A549 (cell line): ENCODE results near the gene PPHLN1. TPM values are rescaled to one million over a fixed set of nuclear protein-coding genes. Genes with fewer than 3 reads are reported as not detected.
"Not testable (repeated sequence)": the region's sequence is repeated elsewhere in the genome, so short reads cannot be mapped to it uniquely, and the experiment has no call there.

ENCODE experiments used
- ATAC-seq, 2 experiments: fragments of 200-7000 bp in 1 of 2; fragments of >200 bp in 1 of 2; cut with Nextera tagmentation in 1 of 2; cut with Tn5 transposase in 1 of 2; 3 replicates each; pipeline versions ENCODE4 v1.8.0 to v1.9.1; 2018 to 2020; ENCODE audit warnings: mild to moderate bottlenecking in 1 of 2, moderate library complexity in 1 of 2
- CTCF ChIA-PET: fragments of 300-600 bp; sonication (Branson Sonifier 250); formaldehyde crosslinking; extraction: SDS; loops from one replicate; lab custom pipeline; 2021; ENCODE audit warnings: antibody characterized with exemption, inconsistent platforms; lab: Yijun Ruan, JAX
- POLR2A ChIA-PET: fragments of 350-600 bp; formaldehyde crosslinking; extraction: SDS; loops from one replicate; lab custom pipeline; 2021; ENCODE audit warnings: antibody characterized with exemption, inconsistent platforms; lab: Yijun Ruan, JAX
- DNase-seq, 2 experiments: peaks; one replicate each; pipeline versions ENCODE4 v3.0.0 to v3.0.0-alpha.2; 2011 to 2016; ENCODE audit warnings: low read depth in 1 of 2, low spot score in 1 of 2
- FAIRE-seq: peaks from 2 replicates; lab custom pipeline; 2011; peaks lifted over from hg19 to GRCh38; lab: Jason Lieb, UNC
- H3K27ac ChIP-seq, 2 experiments: fragments of >200 bp; sonication (Bioruptor Twin); formaldehyde crosslinking; 3 replicates each; pipeline ENCODE4 v1.5.1; 2016 to 2017
- H3K4me1 ChIP-seq: fragments of >200 bp; sonication (Bioruptor Twin); formaldehyde crosslinking; 3 replicates; pipeline ENCODE4 v1.6.1; 2016
- H3K4me2 ChIP-seq: fragments of >200 bp; sonication (Bioruptor Twin); formaldehyde crosslinking; 3 replicates; pipeline ENCODE4 v1.6.1; 2016
- H3K4me3 ChIP-seq: fragments of >200 bp; sonication (Bioruptor Twin); formaldehyde crosslinking; 3 replicates; pipeline ENCODE4 v1.5.1; 2016
- H3K9me3 ChIP-seq: fragments of >200 bp; sonication (Bioruptor Twin); formaldehyde crosslinking; 3 replicates; pipeline ENCODE4 v1.6.1; 2016
- BHLHE40 ChIP-seq: IDR thresholded peaks from 2 replicates; pipeline ENCODE4 v1.6.1; 2012; ENCODE audit warnings: low read depth, low read length, inconsistent platforms
- CHD2 ChIP-seq: fragments of 150-350 bp; IDR thresholded peaks from 2 replicates; pipeline ENCODE4 v1.6.1; 2014; ENCODE audit warnings: low read length; ENCODE audit not compliant: partially characterized antibody
- EHF ChIP-seq: fragments of 250-450 bp; sonication (Bioruptor Pico); IDR thresholded peaks from 2 replicates; pipeline ENCODE4 v1.5.0; 2020; ENCODE audit warnings: mild to moderate bottlenecking
- EHMT2 ChIP-seq: fragments of 200-600 bp; sonication (generic); IDR thresholded peaks from 2 replicates; pipeline ENCODE4 v1.6.1; 2016; ENCODE audit warnings: antibody characterized with exemption, low read depth, mild to moderate bottlenecking, moderate library complexity
- FOSB ChIP-seq: fragments of 250-450 bp; sonication (Bioruptor Pico); IDR thresholded peaks from 2 replicates; pipeline ENCODE4 v1.5.0; 2020; ENCODE audit warnings: mild to moderate bottlenecking, moderate library complexity
- GATA3 ChIP-seq: IDR thresholded peaks from 2 replicates; pipeline ENCODE4 v1.6.1; 2012; ENCODE audit warnings: borderline replicate concordance
- HDAC2 ChIP-seq: fragments of 200-600 bp; sonication (generic); IDR thresholded peaks from 2 replicates; pipeline ENCODE4 v1.6.1; 2016
- HOXB13 ChIP-seq: fragments of 250-450 bp; sonication (Bioruptor Pico); IDR thresholded peaks from 2 replicates; pipeline ENCODE4 v1.5.0; 2020; ENCODE audit warnings: low read depth, mild to moderate bottlenecking, moderate library complexity
- HOXB5 ChIP-seq: fragments of 250-450 bp; sonication (Bioruptor Pico); IDR thresholded peaks from 2 replicates; pipeline ENCODE4 v1.5.0; 2020; ENCODE audit warnings: mild to moderate bottlenecking, moderate library complexity
- MAZ ChIP-seq: fragments of 150-350 bp; IDR thresholded peaks from 2 replicates; pipeline ENCODE4 v1.6.1; 2014; ENCODE audit warnings: antibody characterized with exemption, low read depth, low read length, borderline replicate concordance
- MYC ChIP-seq: IDR thresholded peaks from 2 replicates; pipeline ENCODE4 v1.6.1; 2012; ENCODE audit warnings: mild to moderate bottlenecking, inconsistent platforms, low read length, improper control_type of control experiment, borderline replicate concordance
- POLR2AphosphoS2 ChIP-seq: conservative IDR thresholded peaks from 2 replicates; pipeline ENCODE4 v1.6.1; 2012; ENCODE audit warnings: low read length, improper control_type of control experiment, inconsistent platforms
- RARB ChIP-seq: fragments of 250-450 bp; sonication (Bioruptor Pico); IDR thresholded peaks from 2 replicates; pipeline ENCODE4 v1.8.0; 2021; ENCODE audit warnings: mild to moderate bottlenecking, moderate library complexity
- RNF2 ChIP-seq: fragments of 200-600 bp; sonication (generic); IDR thresholded peaks from 2 replicates; pipeline ENCODE4 v1.6.1; 2016; ENCODE audit warnings: low read depth, mild to moderate bottlenecking, antibody characterized with exemption, moderate library complexity, borderline replicate concordance
- ZC3H11A ChIP-seq: fragments of 450-650 bp; IDR thresholded peaks from 2 replicates; pipeline ENCODE4 v1.6.1; 2014; ENCODE audit warnings: antibody characterized with exemption, mild to moderate bottlenecking
- WGBS: methylation state at CpG from one replicate; pipeline ENCODE4 v1.1.6; 2017; ENCODE audit errors: missing lambda C conversion rate; 5-methylcytosine and 5-hydroxymethylcytosine counted together
- polyA plus RNA-seq, 4 experiments: library from polyadenylated mRNA; depleted of rRNA in 3 of 4; stranded (reverse); fragments of >200 nt; fragmentation: RNase III in 1 of 4; extraction: RNeasy Plus Mini Kit Qiagen cat#74134 plus additional on column Dnase treatment in 1 of 4; gene quantifications; 2 replicates in 3 of 4; 3 replicates in 1 of 4; pipeline ENCODE4 v1.2.3, GENCODE V29; 2011 to 2017
- TF ChIP-seq, protein P1 (sequence below): fragments of 200-600 bp; sonication (generic); IDR thresholded peaks from 2 replicates; pipeline ENCODE4 v1.6.1; 2016; ENCODE audit warnings: antibody characterized with exemption, mild to moderate bottlenecking, moderate library complexity
- TF ChIP-seq, protein P2 (sequence below): fragments of 150-350 bp; IDR thresholded peaks from 2 replicates; pipeline ENCODE4 v1.6.1; 2014; ENCODE audit warnings: low read depth, mild to moderate bottlenecking, low read length
- TF ChIP-seq, protein P3 (sequence below): IDR thresholded peaks from 2 replicates; pipeline ENCODE4 v1.6.1; 2012; ENCODE audit warnings: low read depth, borderline replicate concordance

Gene PPHLN1
- polyA plus RNA-seq, 2 of the 4 experiments (the other 2 are of a cell fraction), result 55.5 to 135 TPM

DNA sequence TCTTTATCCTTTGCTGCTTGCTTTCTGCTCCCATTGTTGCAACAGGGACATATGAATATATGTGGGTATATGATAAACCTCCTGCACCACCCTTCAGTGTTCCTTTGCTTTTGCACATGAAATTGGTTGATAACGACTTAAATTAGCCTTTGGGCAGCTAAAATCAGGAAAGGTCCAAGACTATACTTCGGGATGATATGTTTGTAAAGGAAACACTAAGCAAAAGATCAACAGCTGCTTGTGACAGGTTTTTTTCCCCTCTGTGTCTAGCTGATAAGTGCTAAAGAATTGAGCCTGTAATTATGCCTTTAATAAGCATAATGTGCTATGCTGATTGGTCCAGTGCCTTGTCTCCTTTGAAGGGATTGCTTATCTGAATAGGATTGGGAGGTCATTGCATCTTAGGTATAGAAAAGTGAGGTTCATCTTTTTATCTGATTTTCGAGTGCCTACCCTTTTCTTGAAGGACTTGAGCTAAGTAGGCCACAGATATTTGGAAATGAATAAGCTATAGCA, 59.4 kb downstream of the PPHLN1 start:
- CTCF ChIA-PET, result interaction anchor here (3.1 kb wide), 1 partner anchor 13 kb away, joined by 14 read pairs; no protein-coding TSS in a partner anchor
- DNase-seq (no peak), FAIRE-seq (no peak), ATAC-seq (no peak)
- H3K4me2 ChIP-seq, result no peak overlapping the region
- H3K4me3 ChIP-seq, result no peak overlapping the region
- no peaks in the 10 kb centered on the region for H3K4me1 ChIP-seq
- no peak overlapping the region for H3K27ac ChIP-seq
- TF ChIP-seq CHD2 (no peak), MAZ (no peak), FOSB (CRISPR knock-in tag) (no peak), BHLHE40 (no peak), EHF (no peak), MYC (no peak), RNF2 (no peak), EHMT2 (no peak), ZC3H11A (no peak), GATA3 (no peak), POLR2AphosphoS2 (no peak)
- TF ChIP-seq, protein P1, sequence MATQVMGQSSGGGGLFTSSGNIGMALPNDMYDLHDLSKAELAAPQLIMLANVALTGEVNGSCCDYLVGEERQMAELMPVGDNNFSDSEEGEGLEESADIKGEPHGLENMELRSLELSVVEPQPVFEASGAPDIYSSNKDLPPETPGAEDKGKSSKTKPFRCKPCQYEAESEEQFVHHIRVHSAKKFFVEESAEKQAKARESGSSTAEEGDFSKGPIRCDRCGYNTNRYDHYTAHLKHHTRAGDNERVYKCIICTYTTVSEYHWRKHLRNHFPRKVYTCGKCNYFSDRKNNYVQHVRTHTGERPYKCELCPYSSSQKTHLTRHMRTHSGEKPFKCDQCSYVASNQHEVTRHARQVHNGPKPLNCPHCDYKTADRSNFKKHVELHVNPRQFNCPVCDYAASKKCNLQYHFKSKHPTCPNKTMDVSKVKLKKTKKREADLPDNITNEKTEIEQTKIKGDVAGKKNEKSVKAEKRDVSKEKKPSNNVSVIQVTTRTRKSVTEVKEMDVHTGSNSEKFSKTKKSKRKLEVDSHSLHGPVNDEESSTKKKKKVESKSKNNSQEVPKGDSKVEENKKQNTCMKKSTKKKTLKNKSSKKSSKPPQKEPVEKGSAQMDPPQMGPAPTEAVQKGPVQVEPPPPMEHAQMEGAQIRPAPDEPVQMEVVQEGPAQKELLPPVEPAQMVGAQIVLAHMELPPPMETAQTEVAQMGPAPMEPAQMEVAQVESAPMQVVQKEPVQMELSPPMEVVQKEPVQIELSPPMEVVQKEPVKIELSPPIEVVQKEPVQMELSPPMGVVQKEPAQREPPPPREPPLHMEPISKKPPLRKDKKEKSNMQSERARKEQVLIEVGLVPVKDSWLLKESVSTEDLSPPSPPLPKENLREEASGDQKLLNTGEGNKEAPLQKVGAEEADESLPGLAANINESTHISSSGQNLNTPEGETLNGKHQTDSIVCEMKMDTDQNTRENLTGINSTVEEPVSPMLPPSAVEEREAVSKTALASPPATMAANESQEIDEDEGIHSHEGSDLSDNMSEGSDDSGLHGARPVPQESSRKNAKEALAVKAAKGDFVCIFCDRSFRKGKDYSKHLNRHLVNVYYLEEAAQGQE, result no peak
- TF ChIP-seq, protein P2, sequence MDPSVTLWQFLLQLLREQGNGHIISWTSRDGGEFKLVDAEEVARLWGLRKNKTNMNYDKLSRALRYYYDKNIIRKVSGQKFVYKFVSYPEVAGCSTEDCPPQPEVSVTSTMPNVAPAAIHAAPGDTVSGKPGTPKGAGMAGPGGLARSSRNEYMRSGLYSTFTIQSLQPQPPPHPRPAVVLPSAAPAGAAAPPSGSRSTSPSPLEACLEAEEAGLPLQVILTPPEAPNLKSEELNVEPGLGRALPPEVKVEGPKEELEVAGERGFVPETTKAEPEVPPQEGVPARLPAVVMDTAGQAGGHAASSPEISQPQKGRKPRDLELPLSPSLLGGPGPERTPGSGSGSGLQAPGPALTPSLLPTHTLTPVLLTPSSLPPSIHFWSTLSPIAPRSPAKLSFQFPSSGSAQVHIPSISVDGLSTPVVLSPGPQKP, result no peak
- 79% methylated on average over 3 of the region's 3 CpGs for WGBS
- POLR2A ChIA-PET, result no interaction called here
- H3K9me3 ChIP-seq, result no peaks in the 10 kb centered on the region

DNA sequence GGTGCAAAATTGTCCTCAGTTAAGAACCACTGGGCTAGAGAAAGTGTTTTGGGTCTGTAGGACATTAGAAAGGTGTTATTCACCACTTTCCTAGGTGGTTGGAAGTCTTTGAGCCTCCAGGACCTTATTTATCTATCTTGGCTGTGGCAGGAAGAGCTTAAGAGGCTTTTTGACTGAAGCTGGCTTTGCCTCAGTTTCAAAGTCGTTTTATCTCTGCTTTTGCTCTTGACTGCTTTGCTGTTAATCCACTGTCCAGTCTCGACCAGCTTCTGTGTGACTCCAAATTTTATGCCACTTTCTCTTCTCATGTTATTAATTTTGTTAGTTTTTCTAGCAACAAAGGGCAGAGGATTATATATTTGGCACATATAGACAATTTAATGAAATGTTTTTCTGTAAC, 60.3 kb downstream of the PPHLN1 start:
- no peaks in the 10 kb centered on the region for H3K9me3 ChIP-seq
- H3K27ac ChIP-seq, result no peak overlapping the region
- ChIA-PET CTCF (interaction anchor here (1.0 to 3.1 kb wide), 3 partner anchors 8 to 241 kb away, joined by 3 to 14 read pairs (median 3); no protein-coding TSS in a partner anchor), POLR2A (no interaction called here)
- no peak overlapping the region for H3K4me2 ChIP-seq
- FAIRE-seq (no peak), ATAC-seq (no peak), DNase-seq (no peak)
- no peak for TF ChIP-seq HOXB13 (CRISPR knock-in tag)
- TF ChIP-seq RARB (CRISPR knock-in tag), result no peak
- TF ChIP-seq HOXB5 (CRISPR knock-in tag), result no peak
- TF ChIP-seq, protein P3, sequence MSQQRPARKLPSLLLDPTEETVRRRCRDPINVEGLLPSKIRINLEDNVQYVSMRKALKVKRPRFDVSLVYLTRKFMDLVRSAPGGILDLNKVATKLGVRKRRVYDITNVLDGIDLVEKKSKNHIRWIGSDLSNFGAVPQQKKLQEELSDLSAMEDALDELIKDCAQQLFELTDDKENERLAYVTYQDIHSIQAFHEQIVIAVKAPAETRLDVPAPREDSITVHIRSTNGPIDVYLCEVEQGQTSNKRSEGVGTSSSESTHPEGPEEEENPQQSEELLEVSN, result no peak
- no peak for TF ChIP-seq HDAC2
- no peaks in the 10 kb centered on the region for H3K4me1 ChIP-seq
- 59% methylated on average over 2 of the region's 2 CpGs for WGBS
- H3K4me3 ChIP-seq, result no peak overlapping the region

DNA sequence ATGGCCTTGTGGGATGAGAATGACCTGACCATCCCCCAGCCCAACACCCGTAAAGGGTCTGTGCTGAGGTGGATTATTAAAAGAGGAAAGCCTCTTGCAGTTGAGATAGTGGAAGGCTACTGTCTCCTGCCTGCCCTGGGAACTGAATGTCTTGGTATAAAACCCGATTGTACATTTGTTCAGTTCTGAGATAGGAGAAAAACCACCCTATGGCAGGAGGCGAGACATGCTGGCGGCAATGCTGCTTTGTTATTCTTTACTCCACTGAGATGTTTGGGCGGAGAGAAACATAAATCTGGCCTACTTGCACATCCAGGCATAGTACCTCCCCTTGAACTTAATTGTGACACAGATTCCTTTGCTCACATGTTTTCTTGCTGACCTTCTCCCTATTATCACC, 62.1 kb downstream of the PPHLN1 start:
- H3K4me1 ChIP-seq, CTCF ChIA-PET, POLR2A ChIA-PET, H3K27ac ChIP-seq, ATAC-seq, H3K4me2 ChIP-seq, DNase-seq, H3K4me3 ChIP-seq, H3K9me3 ChIP-seq, FAIRE-seq: not testable (repeated sequence)
- 88% methylated on average over 5 of the region's 5 CpGs for WGBS
